Heart left ventricle (tissue), 13 donors: Measurements from ENCODE around the gene CASK.

Source experiments
- CTCF ChIP-seq, 12 donors: fragments of 200-600 bp; sonication (generic) in 4 of 12; IDR thresholded peaks; one replicate each; pipeline versions ENCODE4 v1.5.0 to v1.8.0; 2018 to 2022; ENCODE audit warnings: antibody characterized with exemption in 12 of 12, mild to moderate bottlenecking in 5 of 12
- POLR2A ChIP-seq, 2 donors: fragments of 450-650 bp; IDR thresholded peaks; one replicate each; pipeline ENCODE4 v1.6.1; 2017; ENCODE audit warnings: antibody characterized with exemption in 2 of 2, mild to moderate bottlenecking in 2 of 2, moderate library complexity in 2 of 2
- donor health status: ischemic (EF 13 %, LVEDD 7.1; RV severe dilation, severe dysfunction).
- donor health status: DM: no; HTN: yes; CAD: no.
- donor health status: DM: no; HTN: no; CAD: no.
- donor health status: ischemic (EF 25% LVEDD 6.9; RV normal size, moderate dysfunction).
- donor health status: ischemic (EF 25% LVEDD 5.7; RV mildly dilated, moderate dysfunction).
- donor health status: ischemic (EF 35%, LVEDD 5.7; RV mildly dilated, moderate dysfunction).
- donor health status: nonischemic (EF 11% LVEDD 7.7; RV severe dilation, severe dysfunction).
- donor health status: DM: yes; HTN: yes; CAD: no.
- donor health status: PGD.
- donor health status: ischemic (EF 29% LVEDD 5.4; RV normal size, mild dysfunction).
- donor health status: nonischemic (EF 23%, LVEDD 6.1; RV moderate dilation, normal function).

- TF ChIP-seq POLR2A (IDR thresholded peaks at IDR 0.05) (no peak), CTCF (IDR thresholded peaks at IDR 0.05) (peak in 1 of 12 donors; percentile 3)
These were observed 763 bp downstream of the CASK start for GRCh38 chrX:41922431-41923151.
